ENCODE data around the gene MARK2.

GRCh38 chr11:63791495-63792167 is 47.3 kb upstream of the MARK2 start:
- TF ChIP-seq CTCF (IDR thresholded peaks at IDR 0.05) = no peak
- TF ChIP-seq EP300 (IDR thresholded peaks at IDR 0.05) = no peak
